GM12878 (cell line): ENCODE data around the gene COPZ2.

Source experiments
- ASH2L ChIP-seq: fragments of 300-600, 200-600 bp; sonication (generic); IDR thresholded peaks from 2 replicates; pipeline ENCODE4 v1.6.1; 2017; ENCODE audit warnings: low read depth, mild to moderate bottlenecking, borderline replicate concordance
- ATF2 ChIP-seq: IDR thresholded peaks from 2 replicates; pipeline ENCODE4 v1.6.1; 2012; ENCODE audit warnings: low read length, inconsistent platforms
- CTCF ChIP-seq, 3 experiments: IDR thresholded peaks in 2 of 3; conservative IDR thresholded peaks in 1 of 3; 2 replicates each; pipeline ENCODE4 v1.5.1; 2011; ENCODE audit warnings: low read depth in 3 of 3, low read length in 3 of 3, mild to moderate bottlenecking in 3 of 3, control low read depth in 2 of 3, moderate library complexity in 2 of 3, inconsistent platforms in 1 of 3, mixed read lengths in 1 of 3; ENCODE audit not compliant: control insufficient read depth in 2 of 3, insufficient read depth in 1 of 3; ENCODE audit errors: extremely low read depth in 1 of 3
- FOXK2 ChIP-seq: fragments of 450-650 bp; IDR thresholded peaks from 2 replicates; pipeline ENCODE4 v1.6.1; 2017; ENCODE audit warnings: mild to moderate bottlenecking, moderate library complexity
- MAX ChIP-seq: IDR thresholded peaks from 2 replicates; pipeline ENCODE4 v1.6.1; 2012; ENCODE audit warnings: low read depth, low read length, improper control_type of control experiment
- MTA3 ChIP-seq: IDR thresholded peaks from 2 replicates; pipeline ENCODE4 v1.6.1; 2012; ENCODE audit warnings: low read length, inconsistent platforms, borderline replicate concordance
- NR2C2 ChIP-seq: IDR thresholded peaks from 2 replicates; pipeline ENCODE4 v1.6.1; 2011; ENCODE audit warnings: borderline replicate concordance, low read depth; ENCODE audit not compliant: control insufficient read depth, insufficient read length
- POLR2AphosphoS5 ChIP-seq: IDR thresholded peaks from 2 replicates; pipeline ENCODE4 v1.6.1; 2011; ENCODE audit warnings: mild to moderate bottlenecking, low read length, inconsistent platforms
- RCOR1 ChIP-seq: conservative IDR thresholded peaks from 2 replicates; pipeline ENCODE4 v1.6.1; 2012; ENCODE audit warnings: low read depth, low read length, improper control_type of control experiment
- RFX5 ChIP-seq: IDR thresholded peaks from 2 replicates; pipeline ENCODE4 v1.6.1; 2011; ENCODE audit warnings: low read depth, low read length, improper control_type of control experiment
- RUNX3 ChIP-seq: IDR thresholded peaks from 2 replicates; pipeline ENCODE4 v1.6.1; 2012; ENCODE audit warnings: low read length, inconsistent platforms
- SP1 ChIP-seq: IDR thresholded peaks from one replicate; pipeline ENCODE4 v1.6.1; 2011; ENCODE audit warnings: low read depth, low read length
- SUZ12 ChIP-seq: fragments of 200-600 bp; sonication (generic); IDR thresholded peaks from one replicate; pipeline ENCODE4 v1.6.1; 2018; ENCODE audit warnings: antibody characterized with exemption, mild to moderate bottlenecking; ENCODE audit not compliant: unreplicated experiment
- TCF7 ChIP-seq: IDR thresholded peaks from 2 replicates; pipeline ENCODE4 v1.6.1; 2014; ENCODE audit warnings: antibody characterized with exemption, borderline replicate concordance

- TF ChIP-seq CTCF (IDR thresholded peaks at IDR 0.05 in 2 of 3, conservative IDR thresholded peaks at IDR 0.05 in 1 of 3; ENCODE audit: control insufficient read depth in 2 of 3, extremely low read depth in 1 of 3, insufficient read depth in 1 of 3, low read depth in 3 of 3, low read length in 3 of 3): no peak
- TF ChIP-seq TCF7: no peak
- TF ChIP-seq NR2C2: no peak
- TF ChIP-seq SUZ12: no peak
- TF ChIP-seq RFX5: no peak
- no peak for TF ChIP-seq RCOR1
- TF ChIP-seq SP1: no peak
- TF ChIP-seq ATF2: no peak
- no peak for TF ChIP-seq MAX
- no peak for TF ChIP-seq RUNX3
- no peak for TF ChIP-seq MTA3
- TF ChIP-seq FOXK2: no peak
- TF ChIP-seq ASH2L: no peak
- no peak for TF ChIP-seq POLR2AphosphoS5
These were observed 39.6 kb downstream of the COPZ2 start for GRCh38 chr17:47998044-47998443.
